BJ (cell line): ENCODE data around the gene DPH7. TPM values are rescaled to one million over a fixed set of nuclear protein-coding genes. Genes with fewer than 3 reads are reported as not detected.
"Not testable (repeated sequence)": the region's sequence is repeated elsewhere in the genome, so short reads cannot be mapped to it uniquely, and the experiment has no call there.

Experiments
- CTCF ChIA-PET: fragments of 350-600 bp; formaldehyde crosslinking; extraction: SDS; loops from one replicate; lab custom pipeline; 2021; ENCODE audit warnings: antibody characterized with exemption, inconsistent platforms; lab: Yijun Ruan, JAX
- POLR2A ChIA-PET: fragments of 300-600 bp; sonication (Branson Sonifier 250); formaldehyde crosslinking; extraction: SDS; loops from one replicate; lab custom pipeline; 2021; ENCODE audit warnings: antibody characterized with exemption; lab: Charles Lee
- DNase-seq: peaks from one replicate; pipeline ENCODE4 v3.0.0-alpha.2; 2011; ENCODE audit warnings: low read depth
- H3K27me3 ChIP-seq: 2 replicates; pipeline ENCODE4 v1.6.0; 2011; ENCODE audit warnings: low read length; ENCODE audit not compliant: control insufficient read depth, insufficient read depth
- H3K36me3 ChIP-seq: 2 replicates; pipeline ENCODE4 v1.5.1; 2011; ENCODE audit warnings: low read length; ENCODE audit not compliant: control insufficient read depth, insufficient read depth
- H3K4me3 ChIP-seq: 2 replicates; pipeline ENCODE4 v1.5.1; 2011; ENCODE audit warnings: low read depth, mild to moderate bottlenecking, control low read depth, low read length
- polyA plus RNA-seq: library from polyadenylated mRNA; depleted of rRNA; stranded (reverse); fragments of >200 nt; gene quantifications from 2 replicates; pipeline ENCODE4 v1.2.3, GENCODE V29; 2011
- TF ChIP-seq, protein P1 (sequence below): IDR thresholded peaks from 2 replicates; pipeline ENCODE4 v1.5.1; 2011; ENCODE audit warnings: low read depth, mild to moderate bottlenecking, control low read depth, inconsistent platforms, low read length, moderate library complexity; ENCODE audit not compliant: insufficient read depth

DPH7 gene
- polyA plus RNA-seq, 1 experiment, result 29.4 TPM

DNA sequence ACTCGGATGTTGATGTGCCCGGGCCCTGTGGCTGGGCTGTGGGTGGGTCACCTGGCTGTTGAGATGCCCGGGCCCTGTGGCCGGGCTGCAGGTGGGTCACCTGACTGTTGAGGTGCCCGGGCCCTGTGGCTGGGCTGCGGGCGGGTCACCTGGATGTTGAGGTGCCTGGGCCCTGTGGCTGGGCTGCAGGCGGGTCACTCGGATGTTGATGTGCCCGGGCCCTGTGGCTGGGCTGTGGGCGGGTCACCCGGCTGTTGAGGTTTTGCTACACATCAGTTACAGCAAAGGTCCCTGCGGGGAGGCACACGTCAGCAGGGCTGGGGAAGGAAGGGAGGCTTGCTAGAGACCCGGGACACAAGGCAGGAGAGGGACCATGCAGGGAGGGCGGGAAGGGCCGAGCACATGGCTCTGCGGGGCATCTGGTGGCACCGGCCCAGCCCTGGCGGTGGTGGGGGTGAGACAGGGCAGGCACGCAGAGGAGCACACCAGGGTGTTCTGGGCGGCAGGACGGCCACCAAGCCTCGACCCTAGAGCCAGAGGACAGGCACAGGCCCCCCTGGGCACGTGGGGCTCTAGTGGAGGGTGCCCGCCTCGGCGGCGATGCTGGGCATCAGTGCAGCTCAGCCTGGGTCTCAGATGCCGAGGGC lies 63.9 kb downstream of the DPH7 start:
- CTCF ChIA-PET, result no interaction called here

GRCh38 chr9:137513801-137514570 lies 64.7 kb downstream of the DPH7 start:
- POLR2A ChIA-PET, H3K4me3 ChIP-seq, DNase-seq, H3K36me3 ChIP-seq, H3K27me3 ChIP-seq: not testable (repeated sequence)
- CTCF ChIA-PET, result interaction anchor here (1.0 kb wide), 1 partner anchor 20 kb away, joined by 3 read pairs; no protein-coding TSS in a partner anchor

More for the DNA sequence above, 63.9 kb downstream of the DPH7 start:
- Histone ChIP-seq H3K4me3 (no peak overlapping the region), H3K36me3 (0 out of 2 replicates have a peak, but pooled peaks cover 1% of the 10 kb centered on the region), H3K27me3 (no peaks in the 10 kb centered on the region)
- DNase-seq, result no peak
- TF ChIP-seq, protein P1, sequence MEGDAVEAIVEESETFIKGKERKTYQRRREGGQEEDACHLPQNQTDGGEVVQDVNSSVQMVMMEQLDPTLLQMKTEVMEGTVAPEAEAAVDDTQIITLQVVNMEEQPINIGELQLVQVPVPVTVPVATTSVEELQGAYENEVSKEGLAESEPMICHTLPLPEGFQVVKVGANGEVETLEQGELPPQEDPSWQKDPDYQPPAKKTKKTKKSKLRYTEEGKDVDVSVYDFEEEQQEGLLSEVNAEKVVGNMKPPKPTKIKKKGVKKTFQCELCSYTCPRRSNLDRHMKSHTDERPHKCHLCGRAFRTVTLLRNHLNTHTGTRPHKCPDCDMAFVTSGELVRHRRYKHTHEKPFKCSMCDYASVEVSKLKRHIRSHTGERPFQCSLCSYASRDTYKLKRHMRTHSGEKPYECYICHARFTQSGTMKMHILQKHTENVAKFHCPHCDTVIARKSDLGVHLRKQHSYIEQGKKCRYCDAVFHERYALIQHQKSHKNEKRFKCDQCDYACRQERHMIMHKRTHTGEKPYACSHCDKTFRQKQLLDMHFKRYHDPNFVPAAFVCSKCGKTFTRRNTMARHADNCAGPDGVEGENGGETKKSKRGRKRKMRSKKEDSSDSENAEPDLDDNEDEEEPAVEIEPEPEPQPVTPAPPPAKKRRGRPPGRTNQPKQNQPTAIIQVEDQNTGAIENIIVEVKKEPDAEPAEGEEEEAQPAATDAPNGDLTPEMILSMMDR, result no peak
- POLR2A ChIA-PET, result no interaction called here

DNA sequence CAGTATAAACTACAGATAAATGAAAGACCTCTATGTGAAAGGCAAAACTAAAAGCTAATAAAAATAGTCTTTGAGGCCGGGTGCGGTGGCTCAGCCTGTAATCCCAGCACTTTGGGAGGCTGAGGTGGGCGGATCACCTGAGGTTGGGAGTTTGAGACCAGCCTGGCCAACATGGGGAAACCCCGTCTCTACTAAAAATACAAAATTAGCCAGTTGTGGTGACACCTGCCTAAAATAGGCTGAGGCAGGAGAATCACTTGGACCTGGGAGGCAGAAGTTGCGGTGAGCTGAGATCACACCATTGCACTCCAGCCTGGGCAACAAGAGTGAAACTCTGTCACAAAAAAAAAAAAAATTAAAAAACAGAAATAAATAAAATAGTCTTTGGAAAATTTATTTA lies 65.6 kb downstream of the DPH7 start:
- DNase-seq, H3K36me3 ChIP-seq, H3K27me3 ChIP-seq, POLR2A ChIA-PET, H3K4me3 ChIP-seq: not testable (repeated sequence)
- CTCF ChIA-PET, result interaction anchor here (1.0 kb wide), 1 partner anchor 19 kb away, joined by 3 read pairs; no protein-coding TSS in a partner anchor

DNA sequence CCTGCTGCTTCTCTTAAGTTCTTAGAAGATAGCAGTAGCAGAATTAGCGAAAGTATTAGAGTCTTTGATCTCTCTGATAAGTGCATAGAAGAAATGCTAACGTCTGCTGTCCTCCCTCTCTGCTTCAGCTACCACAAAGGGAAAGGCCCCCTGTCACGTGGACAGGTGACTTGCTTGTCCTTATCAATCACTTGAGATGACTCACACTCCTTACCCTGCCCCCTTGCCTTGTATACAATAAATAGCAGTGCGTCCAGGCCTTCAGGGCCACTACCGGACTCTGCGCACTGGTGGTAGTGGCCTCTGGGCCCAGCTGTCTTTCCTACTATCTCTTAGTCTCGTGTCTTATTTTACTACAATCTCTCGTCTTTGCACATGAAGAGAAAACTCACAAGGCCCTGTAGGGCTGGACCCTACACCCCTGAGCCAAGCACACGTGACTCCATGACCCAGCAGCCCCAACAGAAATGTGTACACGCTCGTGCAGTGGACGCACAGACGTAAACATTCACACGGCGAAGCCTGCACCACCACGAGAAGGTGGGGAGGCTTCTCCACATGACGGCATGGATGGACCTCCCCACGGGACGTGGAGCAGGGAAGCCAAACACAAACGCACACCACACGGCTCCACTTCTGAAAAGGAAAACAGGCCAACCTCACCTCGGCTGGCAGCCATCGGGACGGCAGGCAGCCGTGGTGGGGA lies 66.8 kb downstream of the DPH7 start:
- TF ChIP-seq, protein P1, result no peak
- Histone ChIP-seq H3K27me3 (no peaks in the 10 kb centered on the region), H3K4me3 (no peak overlapping the region), H3K36me3 (no peaks in the 10 kb centered on the region)
- ChIA-PET CTCF (no interaction called here), POLR2A (no interaction called here)
- no peak for DNase-seq

GRCh38 chr9:137511126-137511525 lies 67.6 kb downstream of the DPH7 start:
- DNase-seq, H3K4me3 ChIP-seq, H3K36me3 ChIP-seq, CTCF ChIA-PET, POLR2A ChIA-PET, H3K27me3 ChIP-seq: not testable (repeated sequence)

DNA sequence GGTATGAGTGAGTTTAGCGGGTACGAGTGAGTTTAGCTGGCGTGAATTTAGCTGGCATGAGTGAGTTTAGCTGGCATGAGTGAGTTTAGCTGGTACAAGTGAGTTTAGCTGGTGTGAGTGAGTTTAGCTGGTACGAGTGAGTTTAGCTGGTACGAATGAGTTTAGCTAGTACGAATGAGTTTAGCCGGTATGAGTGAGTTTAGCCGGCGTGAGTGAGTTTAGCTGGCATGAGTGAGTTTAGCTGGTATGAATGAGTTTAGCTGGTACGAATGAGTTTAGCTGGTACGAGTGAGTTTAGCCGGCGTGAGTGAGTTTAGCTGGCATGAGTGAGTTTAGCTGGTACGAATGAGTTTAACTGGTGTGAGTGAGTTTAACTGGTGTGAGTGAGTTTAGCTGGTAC lies 69.5 kb downstream of the DPH7 start:
- POLR2A ChIA-PET, result no interaction called here
- H3K27me3 ChIP-seq, result no peaks in the 10 kb centered on the region
- H3K4me3 ChIP-seq, result no peak overlapping the region
- CTCF ChIA-PET, result interaction anchor here (0.8 to 1.7 kb wide), 5 partner anchors 14 to 66 kb away, joined by 3 to 4 read pairs (median 3); no protein-coding TSS in a partner anchor
- no peak for DNase-seq
- no peaks in the 10 kb centered on the region for H3K36me3 ChIP-seq
- TF ChIP-seq, protein P1, result no peak
